Measurements from ENCODE around the gene FOXN1.
"Not testable (repeated sequence)": the region's sequence is repeated elsewhere in the genome, so short reads cannot be mapped to it uniquely, and the experiment has no call there.

FOXN1 gene

GRCh38 chr17:28521311-28522085, 15.3 kb downstream of the FOXN1 start:
- TF ChIP-seq POU2F2 (IDR thresholded peaks at IDR 0.05; ENCODE audit: low read depth, low read length) = no peak
- TF ChIP-seq PAX5 (IDR thresholded peaks at IDR 0.05; ENCODE audit: insufficient read depth, low read length, severe bottlenecking) = no peak
- TF ChIP-seq POLR2A (IDR thresholded peaks at IDR 0.05; ENCODE audit: low read depth, low read length) = no peak
- TF ChIP-seq TAF1 (IDR thresholded peaks at IDR 0.05; ENCODE audit: low read depth, low read length) = no peak
- no peak for TF ChIP-seq POLR2AphosphoS5 (IDR thresholded peaks at IDR 0.05; ENCODE audit: low read depth, low read length)
- no peak for TF ChIP-seq SPI1 (IDR thresholded peaks at IDR 0.05; ENCODE audit: low read depth, low read length)
- FAIRE-seq (no peak), DNase-seq (ENCODE audit: insufficient read length, low spot score) (no peak)

- not testable (repeated sequence) for FAIRE-seq
These were observed 16.1 kb downstream of the FOXN1 start for GRCh38 chr17:28522281-28522680.

DNA sequence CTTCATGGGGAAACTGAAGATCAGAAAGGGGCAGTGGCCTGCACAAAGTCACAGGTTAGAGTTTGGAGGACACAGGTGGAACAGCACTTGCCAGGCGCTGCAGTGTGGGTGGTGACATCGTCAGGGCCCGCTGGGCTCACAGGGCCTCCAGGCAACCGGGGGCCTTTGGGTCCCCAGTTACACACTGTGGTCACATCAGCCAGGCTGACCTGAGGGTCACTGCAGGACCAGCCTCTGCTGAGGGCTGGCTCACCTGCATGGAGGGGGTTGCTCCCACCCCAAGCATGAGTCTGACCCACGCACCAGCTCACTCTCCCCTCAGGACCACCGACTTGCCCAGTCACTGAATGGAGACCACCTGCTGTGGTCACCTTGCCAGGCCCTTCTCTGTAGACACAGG, 17.0 kb downstream of the FOXN1 start:
- no peak for TF ChIP-seq POLR2AphosphoS5 (IDR thresholded peaks at IDR 0.05; ENCODE audit: low read depth, low read length)
- no peak for TF ChIP-seq PAX5 (IDR thresholded peaks at IDR 0.05; ENCODE audit: insufficient read depth, low read length, severe bottlenecking)
- TF ChIP-seq SPI1 (IDR thresholded peaks at IDR 0.05; ENCODE audit: low read depth, low read length) = no peak
- TF ChIP-seq POU2F2 (IDR thresholded peaks at IDR 0.05; ENCODE audit: low read depth, low read length) = no peak
- no peak for TF ChIP-seq TAF1 (IDR thresholded peaks at IDR 0.05; ENCODE audit: low read depth, low read length)
- no peak for TF ChIP-seq POLR2A (IDR thresholded peaks at IDR 0.05; ENCODE audit: low read depth, low read length)
- DNase-seq (ENCODE audit: insufficient read length, low spot score) (no peak), FAIRE-seq (no peak)

More at GRCh38 chr17:28522281-28522680, 16.1 kb downstream of the FOXN1 start:
- DNase-seq (ENCODE audit: insufficient read length, low spot score) = not testable (repeated sequence)

- no peak for TF ChIP-seq PAX5 (IDR thresholded peaks at IDR 0.05; ENCODE audit: insufficient read depth, low read length, severe bottlenecking)
- TF ChIP-seq TAF1 (IDR thresholded peaks at IDR 0.05; ENCODE audit: low read depth, low read length) = no peak
- no peak for TF ChIP-seq SPI1 (IDR thresholded peaks at IDR 0.05; ENCODE audit: low read depth, low read length)
- no peak for TF ChIP-seq POU2F2 (IDR thresholded peaks at IDR 0.05; ENCODE audit: low read depth, low read length)
- TF ChIP-seq POLR2A (IDR thresholded peaks at IDR 0.05; ENCODE audit: low read depth, low read length) = no peak
- TF ChIP-seq POLR2AphosphoS5 (IDR thresholded peaks at IDR 0.05; ENCODE audit: low read depth, low read length) = no peak
- DNase-seq (ENCODE audit: insufficient read length, low spot score) (no peak), FAIRE-seq (no peak)
These were observed 17.7 kb downstream of the FOXN1 start for GRCh38 chr17:28523876-28524275.

- TF ChIP-seq PAX5 (IDR thresholded peaks at IDR 0.05; ENCODE audit: insufficient read depth, low read length, severe bottlenecking) (no peak), POLR2A (IDR thresholded peaks at IDR 0.05; ENCODE audit: low read depth, low read length) (no peak), POU2F2 (IDR thresholded peaks at IDR 0.05; ENCODE audit: low read depth, low read length) (no peak), SPI1 (IDR thresholded peaks at IDR 0.05; ENCODE audit: low read depth, low read length) (no peak), POLR2AphosphoS5 (IDR thresholded peaks at IDR 0.05; ENCODE audit: low read depth, low read length) (no peak), TAF1 (IDR thresholded peaks at IDR 0.05; ENCODE audit: low read depth, low read length) (no peak)
These were observed 18.6 kb downstream of the FOXN1 start for GRCh38 chr17:28524476-28525424.

DNA sequence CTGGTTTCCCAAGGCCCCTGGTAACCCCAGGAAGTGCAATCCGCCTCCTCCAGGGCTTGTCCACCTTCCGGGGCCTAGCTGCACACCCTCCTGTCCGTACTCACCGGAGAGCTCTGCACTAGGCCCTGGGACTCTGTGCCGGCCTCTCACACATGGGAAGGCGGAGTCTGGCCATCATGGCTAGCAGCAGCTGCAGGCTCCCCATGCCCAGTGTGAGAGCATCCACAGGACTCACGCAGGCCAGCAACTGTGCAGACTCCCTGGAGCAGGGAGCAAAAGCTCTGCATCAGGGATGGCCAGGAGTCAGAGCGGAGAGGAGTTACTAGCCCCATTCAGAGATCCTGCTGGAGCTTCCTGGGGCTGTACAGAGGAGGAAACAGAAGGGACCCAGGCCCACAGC, 20.2 kb downstream of the FOXN1 start:
- DNase-seq (ENCODE audit: insufficient read length, low spot score) = no peak
- no peak for FAIRE-seq
- TF ChIP-seq PAX5 (IDR thresholded peaks at IDR 0.05; ENCODE audit: insufficient read depth, low read length, severe bottlenecking) (no peak), POU2F2 (IDR thresholded peaks at IDR 0.05; ENCODE audit: low read depth, low read length) (no peak), TAF1 (IDR thresholded peaks at IDR 0.05; ENCODE audit: low read depth, low read length) (no peak), POLR2AphosphoS5 (IDR thresholded peaks at IDR 0.05; ENCODE audit: low read depth, low read length) (no peak), POLR2A (IDR thresholded peaks at IDR 0.05; ENCODE audit: low read depth, low read length) (no peak), SPI1 (IDR thresholded peaks at IDR 0.05; ENCODE audit: low read depth, low read length) (no peak)

More at GRCh38 chr17:28524476-28525424, 18.6 kb downstream of the FOXN1 start:
- DNase-seq (ENCODE audit: insufficient read length, low spot score) (no peak), FAIRE-seq (no peak)

GRCh38 chr17:28527181-28527681, 21.1 kb downstream of the FOXN1 start:
- TF ChIP-seq POLR2AphosphoS5 (IDR thresholded peaks at IDR 0.05; ENCODE audit: low read depth, low read length) (no peak), TAF1 (IDR thresholded peaks at IDR 0.05; ENCODE audit: low read depth, low read length) (no peak), PAX5 (IDR thresholded peaks at IDR 0.05; ENCODE audit: insufficient read depth, low read length, severe bottlenecking) (no peak)
- DNase-seq (ENCODE audit: insufficient read length, low spot score) = no peak
- FAIRE-seq = peak; percentile 45

DNA sequence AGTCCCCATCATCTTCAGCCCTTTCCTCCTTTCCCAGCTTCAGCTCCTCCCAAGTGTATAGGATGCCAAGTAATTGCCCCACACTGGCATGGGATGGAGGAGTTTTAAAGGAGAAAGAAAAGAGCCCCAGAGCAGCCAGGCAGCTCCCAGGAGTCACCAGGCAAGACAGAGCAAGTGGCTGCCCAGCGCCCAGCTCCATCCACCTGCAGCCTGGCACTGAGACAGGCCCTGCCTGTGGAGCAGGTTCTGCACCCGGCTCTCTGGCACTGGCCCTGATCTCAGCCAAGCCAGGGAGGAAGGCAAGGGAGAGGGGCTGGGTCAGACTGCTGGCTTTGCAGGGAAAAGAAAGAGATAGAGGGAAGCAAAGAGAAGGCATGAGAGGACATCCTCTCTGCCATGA, 21.7 kb downstream of the FOXN1 start:
- no peak for TF ChIP-seq PAX5 (IDR thresholded peaks at IDR 0.05; ENCODE audit: insufficient read depth, low read length, severe bottlenecking)
- no peak for TF ChIP-seq SPI1 (IDR thresholded peaks at IDR 0.05; ENCODE audit: low read depth, low read length)
- TF ChIP-seq TAF1 (IDR thresholded peaks at IDR 0.05; ENCODE audit: low read depth, low read length) = no peak
- TF ChIP-seq POLR2AphosphoS5 (IDR thresholded peaks at IDR 0.05; ENCODE audit: low read depth, low read length) = no peak
- no peak for TF ChIP-seq POLR2A (IDR thresholded peaks at IDR 0.05; ENCODE audit: low read depth, low read length)
- no peak for TF ChIP-seq POU2F2 (IDR thresholded peaks at IDR 0.05; ENCODE audit: low read depth, low read length)
- FAIRE-seq (no peak), DNase-seq (ENCODE audit: insufficient read length, low spot score) (no peak)

GRCh38 chr17:28528327-28529012, 22.3 kb downstream of the FOXN1 start:
- TF ChIP-seq POLR2AphosphoS5 (IDR thresholded peaks at IDR 0.05; ENCODE audit: low read depth, low read length) = no peak
- no peak for TF ChIP-seq POLR2A (IDR thresholded peaks at IDR 0.05; ENCODE audit: low read depth, low read length)
- no peak for TF ChIP-seq PAX5 (IDR thresholded peaks at IDR 0.05; ENCODE audit: insufficient read depth, low read length, severe bottlenecking)
- TF ChIP-seq TAF1 (IDR thresholded peaks at IDR 0.05; ENCODE audit: low read depth, low read length) = no peak
- TF ChIP-seq SPI1 (IDR thresholded peaks at IDR 0.05; ENCODE audit: low read depth, low read length) = no peak
- no peak for TF ChIP-seq POU2F2 (IDR thresholded peaks at IDR 0.05; ENCODE audit: low read depth, low read length)
- DNase-seq (ENCODE audit: insufficient read length, low spot score) = no peak
- no peak for FAIRE-seq

All from GM12891 (cell line).